ENCODE results near the gene RNF6. TPM values are rescaled to one million over a fixed set of nuclear protein-coding genes. Genes with fewer than 3 reads are reported as not detected.
"Not testable (repeated sequence)": the region's sequence is repeated elsewhere in the genome, so short reads cannot be mapped to it uniquely, and the experiment has no call there.

Gene RNF6
- total and polyA plus RNA-seq, 3 experiments from 2014 or later = 44.7 to 65.0 (median 64.6) TPM

GRCh38 chr13:26255115-26255514, 33.0 kb upstream of the RNF6 start:
- Mint-ChIP-seq H3K27me3 (peaks cover 0 to 4% of the 10 kb centered on the region in 2 donors), H3K4me3 (peak overlapping the region; percentile 82 to 97 (median 90)), H3K4me1 (peaks cover 34 to 59% (median 56%) of the 10 kb centered on the region in 3 donors), H3K36me3 (peaks cover 0 to 6% (median 0%) of the 10 kb centered on the region in 3 donors), H3K9me3 (no peaks in the 10 kb centered on the region), H3K27ac (peak overlapping the region in 7 of 8 donors; percentile 53 to 89 (median 84))
- ChIA-PET POLR2A (interaction anchor here (0.5 to 1.0 kb wide), 3 partner anchors 57 to 1195 kb away, joined by 3 read pairs; no protein-coding TSS in a partner anchor), CTCF (interaction anchor here (0.6 to 2.5 kb wide), 4 partner anchors 70 to 444 kb away, joined by 3 to 9 read pairs (median 4); no protein-coding TSS in a partner anchor)
- Histone ChIP-seq H3K36me3 (ENCODE audit: insufficient read depth, low read length) (no peaks in the 10 kb centered on the region), H3K27ac (ENCODE audit: low read depth, low read length) (peak overlapping the region; percentile 53), H3K4me3 (ENCODE audit: low read length) (peak overlapping the region; percentile 76), H3K27me3 (ENCODE audit: insufficient read depth, low read length, poor library complexity, severe bottlenecking) (no peaks in the 10 kb centered on the region), H3K4me1 (ENCODE audit: insufficient read depth, low read length) (peaks cover 19% of the 10 kb centered on the region), H3K9me3 (ENCODE audit: low read length) (no peaks in the 10 kb centered on the region)
- DNase-seq = no peak

- peaks cover 0 to 6% (median 0%) of the 10 kb centered on the region in 3 donors for H3K36me3 Mint-ChIP-seq
- H3K4me1 Mint-ChIP-seq = peaks cover 33 to 55% (median 54%) of the 10 kb centered on the region in 3 donors
- H3K27ac Mint-ChIP-seq = peak overlapping the region; percentile 53 to 89 (median 83)
- DNase-seq = peak; percentile 47 to 77 (median 65)
- Histone ChIP-seq H3K4me1 (ENCODE audit: insufficient read depth, low read length) (peaks cover 19% of the 10 kb centered on the region), H3K4me3 (ENCODE audit: low read length) (peak overlapping the region; percentile 76), H3K36me3 (ENCODE audit: insufficient read depth, low read length) (no peaks in the 10 kb centered on the region), H3K9me3 (ENCODE audit: low read length) (no peaks in the 10 kb centered on the region), H3K27me3 (ENCODE audit: insufficient read depth, low read length, poor library complexity, severe bottlenecking) (no peaks in the 10 kb centered on the region), H3K27ac (ENCODE audit: low read depth, low read length) (peak overlapping the region; percentile 53)
- peaks cover 0 to 4% of the 10 kb centered on the region in 2 donors for H3K27me3 Mint-ChIP-seq
- ChIA-PET CTCF (interaction anchor here (0.6 to 1.2 kb wide), 2 partner anchors 228 to 444 kb away, joined by 3 to 4 read pairs; no protein-coding TSS in a partner anchor), POLR2A (interaction anchor here (0.5 to 1.0 kb wide), 3 partner anchors 56 to 1195 kb away, joined by 3 read pairs; no protein-coding TSS in a partner anchor)
- H3K9me3 Mint-ChIP-seq = no peaks in the 10 kb centered on the region
- peak overlapping the region; percentile 82 to 97 (median 90) for H3K4me3 Mint-ChIP-seq
These were observed 32.5 kb upstream of the RNF6 start for GRCh38 chr13:26254583-26255111.

DNA sequence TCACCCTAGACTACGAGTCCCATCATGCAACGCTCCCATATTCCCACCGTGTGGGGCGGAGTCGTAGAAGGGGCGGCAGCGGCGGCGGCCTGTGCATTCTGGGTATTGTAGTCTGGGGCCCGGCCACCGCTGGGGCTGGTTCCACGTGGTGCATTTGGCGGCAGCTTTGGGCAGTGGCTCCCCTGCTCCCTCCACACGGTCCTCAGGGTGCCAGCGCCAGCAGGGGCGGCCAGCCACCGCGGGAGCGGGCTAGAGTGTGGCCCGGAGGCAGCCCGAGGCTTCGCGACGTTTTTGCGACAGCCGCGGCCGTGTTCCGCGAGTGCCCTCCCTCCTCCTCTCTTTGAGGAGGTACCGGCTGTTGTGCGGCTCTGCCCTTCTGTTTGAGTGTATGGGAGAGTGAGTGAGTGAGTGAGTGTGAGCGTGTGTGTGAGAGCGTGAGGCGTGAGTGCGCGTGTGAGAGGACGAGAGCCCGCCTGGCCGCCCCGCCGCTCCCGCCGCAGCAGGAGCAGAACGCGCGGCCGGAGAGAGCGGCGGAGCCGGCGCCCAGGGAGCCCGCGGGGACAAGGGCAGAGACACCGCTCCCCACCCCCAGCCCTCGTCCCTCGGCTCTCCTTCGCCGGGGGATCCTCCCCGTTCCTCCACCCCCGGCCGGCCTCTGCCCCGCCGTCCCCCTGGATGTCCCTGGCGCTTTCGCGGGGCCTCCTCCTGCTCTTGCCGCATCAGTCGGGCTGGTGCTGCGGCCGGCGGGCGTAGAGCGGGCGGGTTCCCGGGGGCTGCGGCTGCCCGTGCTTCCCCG, 31.9 kb upstream of the RNF6 start, which contains the start of gene CDK8:
TSS of gene CDK8 (plus strand) at position 343 of the 796 bp plus-strand sequence. CDS start 513 bp downstream, outside the sequence.
- DNase-seq = peak; percentile 79 to 93 (median 90)
- no peaks in the 10 kb centered on the region for H3K9me3 Mint-ChIP-seq
- Histone ChIP-seq H3K27me3 (ENCODE audit: insufficient read depth, low read length, poor library complexity, severe bottlenecking) (no peaks in the 10 kb centered on the region), H3K27ac (ENCODE audit: low read depth, low read length) (peak within 1 kb of the TSS; percentile 53), H3K36me3 (ENCODE audit: insufficient read depth, low read length) (no peaks in the 10 kb centered on the region), H3K4me3 (ENCODE audit: low read length) (peak within 1 kb of the TSS; percentile 76), H3K4me1 (ENCODE audit: insufficient read depth, low read length) (peaks cover 19% of the 10 kb centered on the region), H3K9me3 (ENCODE audit: low read length) (no peaks in the 10 kb centered on the region)
- peak within 1 kb of the TSS; percentile 55 to 97 (median 88) for H3K27ac Mint-ChIP-seq
- CTCF ChIA-PET = interaction anchor here (0.6 kb wide), 1 partner anchor 445 kb away, joined by 4 read pairs; no protein-coding TSS in a partner anchor
- H3K4me1 Mint-ChIP-seq = peaks cover 31 to 51% (median 49%) of the 10 kb centered on the region in 3 donors
- peaks cover 0 to 6% (median 0%) of the 10 kb centered on the region in 3 donors for H3K36me3 Mint-ChIP-seq
- POLR2A ChIA-PET = interaction anchor here (0.6 to 1.0 kb wide), 5 partner anchors 10 to 1196 kb away, joined by 3 to 6 read pairs (median 3); no protein-coding TSS in a partner anchor
- peak within 1 kb of the TSS; percentile 82 to 97 (median 92) for H3K4me3 Mint-ChIP-seq
- H3K27me3 Mint-ChIP-seq = peaks cover 0 to 4% of the 10 kb centered on the region in 2 donors

DNA sequence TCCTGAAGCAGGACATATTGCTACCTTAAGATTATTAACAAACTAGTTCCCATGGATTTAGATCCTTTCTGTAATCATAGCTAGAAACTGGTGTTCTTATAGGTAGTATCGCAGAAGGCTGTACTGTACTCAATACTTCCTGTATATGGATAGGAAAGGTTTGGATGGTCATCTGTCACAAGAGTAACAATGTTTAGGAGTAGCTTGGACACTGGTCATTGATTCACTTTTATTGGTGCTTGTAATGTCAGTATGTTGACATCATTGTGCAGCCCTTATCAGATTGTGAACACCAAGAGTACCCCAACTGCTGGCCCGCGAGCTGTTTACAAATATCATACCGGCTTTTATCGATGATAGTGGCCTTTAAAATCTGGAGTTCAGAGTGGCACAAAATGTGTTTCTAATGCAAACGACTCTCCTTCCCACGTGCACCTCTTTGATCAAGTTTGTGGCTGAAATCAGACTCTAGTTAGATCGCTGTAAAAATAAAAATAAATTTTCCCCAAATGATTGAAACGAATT, 31.2 kb upstream of the RNF6 start:
- Histone ChIP-seq H3K36me3 (ENCODE audit: insufficient read depth, low read length) (no peaks in the 10 kb centered on the region), H3K27me3 (ENCODE audit: insufficient read depth, low read length, poor library complexity, severe bottlenecking) (no peaks in the 10 kb centered on the region), H3K4me1 (ENCODE audit: insufficient read depth, low read length) (peaks cover 19% of the 10 kb centered on the region), H3K4me3 (ENCODE audit: low read length) (peak overlapping the region; percentile 76), H3K27ac (ENCODE audit: low read depth, low read length) (peak overlapping the region; percentile 53), H3K9me3 (ENCODE audit: low read length) (no peaks in the 10 kb centered on the region)
- Mint-ChIP-seq H3K36me3 (peaks cover 0 to 6% (median 0%) of the 10 kb centered on the region in 3 donors), H3K9me3 (no peaks in the 10 kb centered on the region), H3K4me1 (peaks cover 28 to 45% (median 45%) of the 10 kb centered on the region in 3 donors), H3K27me3 (peaks cover 0 to 4% of the 10 kb centered on the region in 2 donors), H3K4me3 (peak overlapping the region; percentile 82 to 97 (median 92)), H3K27ac (peak overlapping the region; percentile 51 to 97 (median 88))
- CTCF ChIA-PET = interaction anchor here (0.9 kb wide), 1 partner anchor 69 kb away, joined by 3 read pairs; no protein-coding TSS in a partner anchor
- POLR2A ChIA-PET = interaction anchor here (0.6 kb wide), 3 partner anchors 9 to 67 kb away, joined by 3 to 6 read pairs (median 5); no protein-coding TSS in a partner anchor
- no peak for DNase-seq

DNA sequence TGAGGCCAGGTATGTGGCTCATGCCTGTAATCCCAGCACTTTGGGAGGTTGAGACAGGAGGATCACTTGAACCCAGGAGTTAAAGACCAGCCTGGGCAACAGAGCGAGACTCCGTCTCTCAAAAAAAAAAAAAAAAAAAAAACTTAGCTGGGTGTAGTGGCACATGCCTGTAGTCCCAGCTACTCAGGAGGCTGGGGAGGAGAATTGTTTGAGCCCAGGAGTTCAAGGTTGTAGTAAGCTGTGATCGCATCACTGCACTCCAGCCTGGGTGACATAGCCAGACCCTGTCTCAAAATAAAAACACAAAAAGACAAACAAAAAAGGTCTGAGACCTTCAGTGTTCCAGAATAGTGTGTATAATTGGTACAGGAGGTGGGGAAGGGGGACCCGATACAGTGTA, 29.9 kb upstream of the RNF6 start:
- H3K27ac ChIP-seq (ENCODE audit: low read depth, low read length); H3K9me3 Mint-ChIP-seq; H3K36me3 Mint-ChIP-seq; H3K9me3 ChIP-seq (ENCODE audit: low read length); H3K27me3 ChIP-seq (ENCODE audit: insufficient read depth, low read length, poor library complexity, severe bottlenecking); H3K4me3 Mint-ChIP-seq; H3K27me3 Mint-ChIP-seq; DNase-seq; POLR2A ChIA-PET; H3K36me3 ChIP-seq (ENCODE audit: insufficient read depth, low read length); H3K4me3 ChIP-seq (ENCODE audit: low read length); H3K27ac Mint-ChIP-seq: not testable (repeated sequence)
- peaks cover 19% of the 10 kb centered on the region for H3K4me1 ChIP-seq (ENCODE audit: insufficient read depth, low read length)
- peaks cover 22 to 32% (median 32%) of the 10 kb centered on the region in 3 donors for H3K4me1 Mint-ChIP-seq
- CTCF ChIA-PET = interaction anchor here (0.7 to 1.5 kb wide), 2 partner anchors 51 to 67 kb away, joined by 3 to 4 read pairs; no protein-coding TSS in a partner anchor

DNA sequence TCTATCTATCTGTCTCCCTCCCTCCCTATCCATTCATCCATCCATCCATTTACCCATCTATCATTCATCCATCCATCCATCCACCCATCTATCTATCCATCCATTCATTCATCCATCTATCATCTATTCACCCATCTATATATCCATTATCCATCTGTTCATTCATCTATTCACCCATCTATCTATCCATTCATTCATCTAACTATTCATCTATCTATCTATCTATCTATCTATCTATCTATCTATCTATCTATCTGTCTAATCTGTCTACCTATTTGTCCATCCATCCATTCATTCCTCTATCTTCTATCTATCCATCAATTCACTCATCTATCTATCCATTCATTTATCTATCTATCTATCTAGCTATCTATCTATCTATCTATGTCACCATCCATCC, 27.4 kb upstream of the RNF6 start:
- Mint-ChIP-seq H3K4me3 (no peak overlapping the region), H3K27ac (no peak overlapping the region), H3K36me3 (peaks cover 0 to 2% (median 0%) of the 10 kb centered on the region in 3 donors), H3K27me3 (peaks cover 0 to 4% of the 10 kb centered on the region in 2 donors), H3K9me3 (no peaks in the 10 kb centered on the region), H3K4me1 (peaks cover 3 to 8% (median 8%) of the 10 kb centered on the region in 3 donors)
- CTCF ChIA-PET = no interaction called here
- no peaks in the 10 kb centered on the region for H3K36me3 ChIP-seq (ENCODE audit: insufficient read depth, low read length)
- H3K4me3 ChIP-seq (ENCODE audit: low read length) = no peak overlapping the region
- H3K4me1 ChIP-seq (ENCODE audit: insufficient read depth, low read length) = peaks cover 3% of the 10 kb centered on the region
- no peak for DNase-seq
- no peaks in the 10 kb centered on the region for H3K9me3 ChIP-seq (ENCODE audit: low read length)
- no peak overlapping the region for H3K27ac ChIP-seq (ENCODE audit: low read depth, low read length)
- no peaks in the 10 kb centered on the region for H3K27me3 ChIP-seq (ENCODE audit: insufficient read depth, low read length, poor library complexity, severe bottlenecking)
- POLR2A ChIA-PET = no interaction called here

GRCh38 chr13:26247608-26248007, 25.5 kb upstream of the RNF6 start:
- H3K9me3 Mint-ChIP-seq = no peaks in the 10 kb centered on the region
- no peaks in the 10 kb centered on the region for H3K36me3 Mint-ChIP-seq
- H3K27ac Mint-ChIP-seq = no peak overlapping the region
- H3K4me3 Mint-ChIP-seq = no peak overlapping the region
- Histone ChIP-seq H3K4me1 (ENCODE audit: insufficient read depth, low read length) (no peaks in the 10 kb centered on the region), H3K27ac (ENCODE audit: low read depth, low read length) (no peak overlapping the region), H3K27me3 (ENCODE audit: insufficient read depth, low read length, poor library complexity, severe bottlenecking) (no peaks in the 10 kb centered on the region), H3K4me3 (ENCODE audit: low read length) (no peak overlapping the region), H3K9me3 (ENCODE audit: low read length) (no peaks in the 10 kb centered on the region), H3K36me3 (ENCODE audit: insufficient read depth, low read length) (no peaks in the 10 kb centered on the region)
- DNase-seq = no peak
- POLR2A ChIA-PET = no interaction called here
- CTCF ChIA-PET = no interaction called here
- no peaks in the 10 kb centered on the region for H3K4me1 Mint-ChIP-seq
- peaks cover under 1 to 8% of the 10 kb centered on the region in 2 donors for H3K27me3 Mint-ChIP-seq
